ENCODE measurements around the gene KPNA6. TPM values are rescaled to one million over a fixed set of nuclear protein-coding genes. Genes with fewer than 3 reads are reported as not detected.
"Not testable (repeated sequence)": the region's sequence is repeated elsewhere in the genome, so short reads cannot be mapped to it uniquely, and the experiment has no call there.

KPNA6 gene
- total RNA-seq, 1 experiment from 2014 or later = 79.9 TPM

DNA sequence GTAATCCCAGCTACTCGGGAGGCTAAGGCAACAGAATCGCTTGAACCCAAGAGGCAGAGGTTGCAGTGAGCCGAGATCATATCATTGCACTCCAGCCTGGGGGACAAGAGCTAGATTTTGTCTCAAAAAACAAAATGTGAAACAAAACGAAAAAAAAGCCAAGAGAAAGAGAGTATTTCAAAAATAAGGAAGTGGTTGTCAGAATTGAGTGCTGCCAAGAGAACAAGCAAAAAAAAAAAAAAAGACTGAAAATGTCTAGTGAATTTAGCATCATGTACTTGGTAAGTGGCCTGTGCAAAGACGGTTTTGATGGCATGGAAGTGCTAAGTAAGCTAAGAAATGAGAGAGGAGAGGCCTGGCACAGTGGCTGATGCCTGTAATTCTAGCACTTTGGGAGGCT, 14.3 kb downstream of the KPNA6 start:
- ChIA-PET POLR2A (no interaction called here), CTCF (no interaction called here), RAD21 (ENCODE audit: low non-redundant PET in 1 of 2, low total read pairs in 2 of 2, uncharacterized antibody in 2 of 2, unreplicated experiment in 2 of 2) (no interaction called here)
- H3K27ac ChIP-seq (ENCODE audit: low read depth, low read length) = no peak overlapping the region
- no peaks in the 10 kb centered on the region for H3K9me3 ChIP-seq (ENCODE audit: control insufficient read depth in 1 of 2, insufficient read depth in 1 of 2, low read depth in 1 of 2, low read length in 2 of 2)
- H3K79me2 ChIP-seq (ENCODE audit: insufficient read depth, low read length) = peaks cover 97% of the 10 kb centered on the region
- no peaks in the 10 kb centered on the region for H3K27me3 ChIP-seq (ENCODE audit: insufficient read depth, low read length)
- intact Hi-C loops (cut with micrococcal nuclease) = no loop called here
- no peak overlapping the region for H3K4me3 ChIP-seq (replicated peaks in 1 of 2; ENCODE audit: low read depth in 1 of 2, low read length in 2 of 2)
- H3K9me2 ChIP-seq (ENCODE audit: insufficient read depth) = no peaks in the 10 kb centered on the region
- H3K4me1 ChIP-seq (ENCODE audit: control insufficient read depth in 1 of 2, insufficient read depth in 2 of 2, low read length in 2 of 2) = peaks cover 2 to 47% of the 10 kb centered on the region in 2 experiments
- H3K36me3 ChIP-seq (ENCODE audit: control insufficient read depth in 1 of 2, insufficient read depth in 2 of 2, low read length in 2 of 2) = no peaks in the 10 kb centered on the region
- ATAC-seq (no peak), DNase-seq (ENCODE audit: low read depth, low spot score) (no peak)
- 0 out of 2 replicates have a peak overlapping the region, but pooled peaks have one; percentile 40 for H3K4me2 ChIP-seq (ENCODE audit: low read length)
- no peak overlapping the region for H3K9ac ChIP-seq (ENCODE audit: low read length)
- BruUV-seq (replicated peaks) = no TSS peak
- TF ChIP-seq POLR2A (IDR thresholded peaks at IDR 0.05; ENCODE audit: borderline replicate concordance, extremely low read depth, insufficient read depth, insufficient read length) = no peak
- TF ChIP-seq EGR1 (IDR thresholded peaks at IDR 0.05; ENCODE audit: low read depth) = no peak
- no peak for TF ChIP-seq SRF (IDR thresholded peaks at IDR 0.05; ENCODE audit: low read depth)
- TF ChIP-seq, protein P1, sequence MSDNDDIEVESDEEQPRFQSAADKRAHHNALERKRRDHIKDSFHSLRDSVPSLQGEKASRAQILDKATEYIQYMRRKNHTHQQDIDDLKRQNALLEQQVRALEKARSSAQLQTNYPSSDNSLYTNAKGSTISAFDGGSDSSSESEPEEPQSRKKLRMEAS (IDR thresholded peaks at IDR 0.05) = no peak
- no peak for TF ChIP-seq ZFX (IDR thresholded peaks at IDR 0.05)
- TF ChIP-seq JUND (IDR thresholded peaks at IDR 0.05) = no peak
- no peak for TF ChIP-seq EZH2 (IDR thresholded peaks at IDR 0.05)
- no peaks in the 10 kb centered on the region; the same call in 1 of the 2 replicates for H4K20me1 ChIP-seq (ENCODE audit: insufficient read depth)
- H2AFZ ChIP-seq (ENCODE audit: low read depth, low read length, poor library complexity, severe bottlenecking) = no peak overlapping the region

DNA sequence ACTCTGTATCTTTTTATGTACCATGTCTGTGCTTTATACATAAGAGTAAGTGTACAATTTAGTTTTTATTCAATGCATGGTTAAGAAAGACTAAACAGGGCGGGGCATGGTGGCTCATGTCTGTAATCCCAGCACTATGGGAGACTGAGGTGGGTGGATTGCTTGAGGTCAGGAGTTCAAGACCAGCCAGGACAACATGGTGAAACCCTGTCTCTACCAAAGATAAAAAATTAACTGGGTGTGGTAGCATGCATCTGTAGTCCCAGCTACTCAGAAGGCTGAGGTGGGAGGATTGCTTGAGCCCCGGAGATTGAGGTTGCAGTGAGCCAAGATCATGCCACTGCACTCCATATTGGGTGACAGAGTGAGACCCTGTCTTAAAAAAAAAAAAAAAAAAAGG, 15.5 kb downstream of the KPNA6 start:
- POLR2A ChIA-PET = interaction anchor here (0.7 kb wide), 1 partner anchor 76 kb away, joined by 4 read pairs; no protein-coding TSS in a partner anchor
- not testable (repeated sequence) for H3K27ac ChIP-seq (ENCODE audit: low read depth, low read length)

More for the DNA sequence above, 15.5 kb downstream of the KPNA6 start:
- H3K27me3 ChIP-seq (ENCODE audit: insufficient read depth, low read length); H3K9ac ChIP-seq (ENCODE audit: low read length); BruUV-seq (replicated peaks); H2AFZ ChIP-seq (ENCODE audit: low read depth, low read length, poor library complexity, severe bottlenecking); intact Hi-C loops (cut with micrococcal nuclease); DNase-seq (ENCODE audit: low read depth, low spot score); RAD21 ChIA-PET (ENCODE audit: low non-redundant PET in 1 of 2, low total read pairs in 2 of 2, uncharacterized antibody in 2 of 2, unreplicated experiment in 2 of 2); H4K20me1 ChIP-seq (ENCODE audit: insufficient read depth); ATAC-seq; CTCF ChIA-PET; H3K9me3 ChIP-seq (ENCODE audit: control insufficient read depth in 1 of 2, insufficient read depth in 1 of 2, low read depth in 1 of 2, low read length in 2 of 2); H3K36me3 ChIP-seq (ENCODE audit: control insufficient read depth in 1 of 2, insufficient read depth in 2 of 2, low read length in 2 of 2); H3K4me3 ChIP-seq (replicated peaks in 1 of 2; ENCODE audit: low read depth in 1 of 2, low read length in 2 of 2); H3K9me2 ChIP-seq (ENCODE audit: insufficient read depth): not testable (repeated sequence)
- Histone ChIP-seq H3K79me2 (ENCODE audit: insufficient read depth, low read length) (peaks cover 96% of the 10 kb centered on the region), H3K4me1 (ENCODE audit: control insufficient read depth in 1 of 2, insufficient read depth in 2 of 2, low read length in 2 of 2) (peaks cover 2 to 56% of the 10 kb centered on the region in 2 experiments), H3K4me2 (ENCODE audit: low read length) (peak overlapping the region; percentile 40; the same call in 1 of the 2 replicates)
